K562 (cell line): ENCODE data around the gene SERPINB12. TPM values are rescaled to one million over a fixed set of nuclear protein-coding genes. Genes with fewer than 3 reads are reported as not detected.

ENCODE experiments used
- ATAC-seq: fragments of 200-7000 bp; cut with Tn5 transposase; 3 replicates; pipeline ENCODE4 v1.9.1; 2020; ENCODE audit warnings: moderate library complexity
- BruUV-seq: library from RNA; stranded (reverse); fragments of 400-500 nt; replicated peaks from 2 replicates; lab custom pipeline; 2021; lab: Mats Ljungman, UMichigan
- CTCF ChIA-PET: fragments of 300-600 bp; formaldehyde crosslinking; extraction: SDS; loops from one replicate; lab custom pipeline; 2021; ENCODE audit warnings: low intra/inter-chr PET ratio; lab: Yijun Ruan, JAX
- POLR2A ChIA-PET: fragments of 300-600, 350-650 bp; sonication (Branson Sonifier 250); formaldehyde crosslinking; extraction: SDS; loops from one replicate; lab custom pipeline; 2021; ENCODE audit warnings: antibody characterized with exemption, inconsistent platforms; lab: Yijun Ruan, JAX
- DNase-seq, 4 experiments: peaks; one replicate each; pipeline versions ENCODE4 v3.0.0 to v3.0.0-alpha.2; 2011 to 2018; ENCODE audit warnings: low spot score in 3 of 4, mixed read lengths in 3 of 4; ENCODE audit errors: extremely low read depth in 1 of 4
- FAIRE-seq: peaks from 2 replicates; lab custom pipeline; 2011; peaks lifted over from hg19 to GRCh38; lab: Jason Lieb, UNC
- H2AFZ ChIP-seq: 2 replicates; pipeline ENCODE4 v1.6.0; 2011; ENCODE audit warnings: low read depth, low read length, control low read depth, inconsistent platforms
- H3K27ac ChIP-seq: fragments of 200-600 bp; 3 replicates; pipeline ENCODE4 v1.8.0; 2011; ENCODE audit warnings: low read depth, mild to moderate bottlenecking, control low read depth, inconsistent platforms, low read length, moderate library complexity, mixed read lengths; ENCODE audit errors: extremely low read depth
- H3K27me3 ChIP-seq, 2 experiments: fragments of 300-600 bp in 1 of 2; 2 replicates in 1 of 2; 3 replicates in 1 of 2; pipeline versions ENCODE4 v1.6.0 to v1.8.0; 2011; ENCODE audit warnings: inconsistent platforms in 2 of 2, low read length in 2 of 2, mild to moderate bottlenecking in 1 of 2, mixed read lengths in 1 of 2, moderate library complexity in 1 of 2; ENCODE audit not compliant: control insufficient read depth in 2 of 2, insufficient read depth in 2 of 2
- H3K36me3 ChIP-seq: fragments of 300-600 bp; 3 replicates; pipeline ENCODE4 v1.8.0; 2011; ENCODE audit warnings: mild to moderate bottlenecking, low read length, inconsistent platforms; ENCODE audit not compliant: control insufficient read depth, insufficient read depth
- H3K4me1 ChIP-seq, 2 experiments: fragments of 200-600 bp in 1 of 2; replicated peaks in 1 of 2; 2 replicates in 1 of 2; 3 replicates in 1 of 2; pipeline versions ENCODE4 v1.5.1 to v1.8.0; 2011; ENCODE audit warnings: inconsistent platforms in 2 of 2, low read length in 2 of 2, mild to moderate bottlenecking in 1 of 2, mixed read lengths in 1 of 2, moderate library complexity in 1 of 2; ENCODE audit not compliant: control insufficient read depth in 2 of 2, insufficient read depth in 2 of 2
- H3K4me2 ChIP-seq: 2 replicates; pipeline ENCODE4 v1.6.1; 2011; ENCODE audit warnings: low read length, control low read depth, inconsistent platforms, mixed read lengths; ENCODE audit not compliant: insufficient read depth
- H3K4me3 ChIP-seq: fragments of 200-600 bp; sonication (generic), shearing (Covaris generic); 2 replicates; pipeline ENCODE4 v1.5.1; 2016; ENCODE audit warnings: control low read depth, inconsistent platforms
- H3K79me2 ChIP-seq: fragments of 200-600 bp; 3 replicates; pipeline ENCODE4 v1.8.0; 2011; ENCODE audit warnings: low read length, inconsistent platforms; ENCODE audit not compliant: control insufficient read depth, insufficient read depth
- H3K9ac ChIP-seq, 2 experiments: 2 replicates each; pipeline versions ENCODE4 v1.6.0 to v1.6.1; 2011; ENCODE audit warnings: low read depth in 2 of 2, low read length in 2 of 2, control low read depth in 1 of 2, inconsistent platforms in 1 of 2, mild to moderate bottlenecking in 1 of 2, mixed read lengths in 1 of 2; ENCODE audit not compliant: insufficient read depth in 1 of 2
- H3K9me1 ChIP-seq: one replicate; pipeline ENCODE4 v1.6.0; 2011; ENCODE audit warnings: inconsistent platforms, mild to moderate bottlenecking, low read length, moderate library complexity; ENCODE audit not compliant: control insufficient read depth, insufficient read depth
- H3K9me3 ChIP-seq: replicated peaks from 2 replicates; pipeline ENCODE4 v1.5.1; 2011; ENCODE audit warnings: low read depth, low read length, inconsistent platforms; ENCODE audit not compliant: control insufficient read depth, insufficient read depth
- H4K20me1 ChIP-seq: replicated peaks from 2 replicates; pipeline ENCODE4 v1.6.1; 2011; ENCODE audit warnings: low read length, inconsistent platforms, mixed read lengths; ENCODE audit not compliant: control insufficient read depth, insufficient read depth
- ATF3 ChIP-seq, 2 experiments: fragments of 450-650 bp in 1 of 2; sonication (generic) in 1 of 2; formaldehyde crosslinking in 1 of 2; IDR thresholded peaks in 1 of 2; conservative IDR thresholded peaks in 1 of 2; 2 replicates each; pipeline versions ENCODE4 v1.6.1 to v1.8.1; 2016 to 2023; ENCODE audit warnings: mild to moderate bottlenecking in 2 of 2, moderate library complexity in 2 of 2, inconsistent platforms in 1 of 2, missing genetic modification reagents in 1 of 2
- ATF7 ChIP-seq: fragments of 450-650 bp; IDR thresholded peaks from 2 replicates; pipeline ENCODE4 v1.7.1; 2014; ENCODE audit warnings: mild to moderate bottlenecking, moderate library complexity
- CHD4 ChIP-seq: fragments of 200-600 bp; sonication (generic); IDR thresholded peaks from 3 replicates; pipeline ENCODE4 v1.6.1; 2012; ENCODE audit warnings: low read depth, mild to moderate bottlenecking, mixed read lengths, low read length, inconsistent platforms; ENCODE audit not compliant: insufficient read depth, insufficient replicate concordance, poor library complexity, severe bottlenecking
- CHD7 ChIP-seq: fragments of 200-600 bp; sonication (generic); IDR thresholded peaks from one replicate; pipeline ENCODE4 v1.6.1; 2012; ENCODE audit warnings: mild to moderate bottlenecking, low read depth, low read length, inconsistent platforms
- EHMT2 ChIP-seq: fragments of 450-650 bp; IDR thresholded peaks from 2 replicates; pipeline ENCODE4 v1.6.1; 2018; ENCODE audit warnings: antibody characterized with exemption
- HLTF ChIP-seq: fragments of 450-650 bp; IDR thresholded peaks from 2 replicates; pipeline ENCODE4 v1.6.1; 2016
- MEIS2 ChIP-seq: fragments of 450-650 bp; IDR thresholded peaks from 2 replicates; pipeline ENCODE4 v1.6.1; 2014; ENCODE audit warnings: mild to moderate bottlenecking; ENCODE audit not compliant: partially characterized antibody
- RAD51 ChIP-seq: fragments of 450-650 bp; IDR thresholded peaks from 2 replicates; pipeline ENCODE4 v1.7.1; 2016; ENCODE audit warnings: low read depth, mild to moderate bottlenecking, borderline replicate concordance
- RBM39 ChIP-seq: fragments of 200-400 bp; formaldehyde crosslinking; optimal IDR thresholded peaks from 2 replicates; pipeline ENCODE3; 2018; ENCODE audit warnings: low read depth, low read length
- SMAD3 ChIP-seq: fragments of 450-650 bp; formaldehyde crosslinking; conservative IDR thresholded peaks from 2 replicates; pipeline ENCODE4 v1.4.0; 2020; ENCODE audit warnings: mild to moderate bottlenecking
- SRSF7 ChIP-seq: fragments of 200-400 bp; formaldehyde crosslinking; optimal IDR thresholded peaks from 2 replicates; pipeline ENCODE3; 2017; ENCODE audit warnings: mild to moderate bottlenecking, low read depth, low read length
- ZNF143 ChIP-seq: sonication (generic); formaldehyde crosslinking; IDR thresholded peaks from 2 replicates; pipeline ENCODE4 v1.9.0; 2022; ENCODE audit warnings: mild to moderate bottlenecking, missing genetic modification reagents
- WGBS: fragments of 100-300 bp; shearing (Covaris generic); methylation state at CpG from one replicate; pipeline ENCODE4 v1.1.6; 2016; ENCODE audit warnings: low coverage, mixed read lengths; ENCODE audit not compliant: insufficient coverage; ENCODE audit errors: missing lambda C conversion rate; 5-methylcytosine and 5-hydroxymethylcytosine counted together
- in situ Hi-C: fragments of 300-500 bp; cut with MboI; formaldehyde crosslinking; loops from 4 replicates; pipeline ENCODE4 v1.15.0; 2018; ENCODE audit warnings: inconsistent platforms, mixed read lengths
- intact Hi-C: fragments of 100-400 bp; cut with micrococcal nuclease; formaldehyde crosslinking; loops from 2 replicates; pipeline ENCODE4 v1.14.2; 2022
- polyA plus RNA-seq, 8 experiments: library from polyadenylated mRNA; depleted of rRNA in 4 of 8; stranded (reverse) in 5 of 8; unstranded in 3 of 8; fragments of >200 nt; fragmentation: Nextera tagmentation in 2 of 8; fragmentation: Illumina TruSeq in 1 of 8; extraction: Ambion mirVana in 2 of 8; extraction: Trizol in 1 of 8; gene quantifications; 2 replicates each; pipeline versions ENCODE4 v1.2.1 to v1.2.3, GENCODE V29; 2011 to 2014; ENCODE audit warnings: inconsistent platforms in 1 of 8, missing spikeins in 1 of 8
- total RNA-seq, 7 experiments: library from RNA; depleted of rRNA in 6 of 7; stranded (reverse); fragments of >200 nt in 6 of 7; fragmentation: Illumina TruSeq in 2 of 7; extraction: Trizol in 2 of 7; gene quantifications; 2 replicates each; pipeline versions ENCODE4 v1.2.1 to v1.2.3, GENCODE V29; 2011 to 2021; ENCODE audit warnings: low replicate concordance in 1 of 7

Gene SERPINB12
- total and polyA plus RNA-seq, 9 of the 15 experiments (the other 6 are each of a cell fraction or from before 2014, with no cell fraction given), result not detected

GRCh38 chr18:63586431-63586830, 44.3 kb downstream of the SERPINB12 start:
- ATAC-seq (no peak), FAIRE-seq (no peak), DNase-seq (no peak)
- CTCF ChIA-PET, result no interaction called here
- Histone ChIP-seq H3K4me3 (no peak overlapping the region), H3K4me2 (no peak overlapping the region), H3K79me2 (no peaks in the 10 kb centered on the region), H3K9me3 (no peaks in the 10 kb centered on the region), H3K36me3 (no peaks in the 10 kb centered on the region), H3K9ac (no peak overlapping the region), H3K27ac (no peak overlapping the region), H3K4me1 (no peaks in the 10 kb centered on the region), H3K9me1 (no peaks in the 10 kb centered on the region), H4K20me1 (no peaks in the 10 kb centered on the region), H2AFZ (no peak overlapping the region), H3K27me3 (no peaks in the 10 kb centered on the region)
- BruUV-seq, result no TSS peak
- intact Hi-C loops (no loop called here), in situ Hi-C loops (no loop called here)
- WGBS, result 0% methylated on average over 4 of the region's 4 CpGs
- POLR2A ChIA-PET, result no interaction called here
- TF ChIP-seq MEIS2 (no peak), SMAD3 (CRISPR knock-in tag) (no peak), RBM39 (no peak), ZNF143 (CRISPR knock-in tag) (no peak), EHMT2 (no peak), SRSF7 (no peak), ATF3 (IDR thresholded peaks at IDR 0.05) (no peak), ATF3 (CRISPR knock-in tag; conservative IDR thresholded peaks at IDR 0.05) (no peak), CHD7 (no peak), CHD4 (no peak), ATF7 (no peak), HLTF (no peak), RAD51 (no peak)
